Tibial artery (tissue), 4 donors: ENCODE results near the gene PLD5.
"Not testable (repeated sequence)": the region's sequence is repeated elsewhere in the genome, so short reads cannot be mapped to it uniquely, and the experiment has no call there.

Source experiments
- DNase-seq, 2 donors: peaks; one replicate each; pipeline ENCODE4 v3.0.0-alpha.2; 2019
- H3K27ac ChIP-seq, 2 donors: fragments of 200-600 bp; sonication (generic) in 1 of 2; 1 replicate in 1 of 2; 2 replicates in 1 of 2; pipeline ENCODE4 v1.5.1; 2018 to 2019; ENCODE audit warnings: mild to moderate bottlenecking in 1 of 2
- H3K27me3 ChIP-seq, 2 donors: fragments of 200-600 bp; sonication (generic) in 1 of 2; one replicate each; pipeline versions ENCODE4 v1.5.1 to v1.6.0; 2016 to 2019
- H3K36me3 ChIP-seq, 3 donors: fragments of 200-600 bp; sonication (generic) in 2 of 3; one replicate each; pipeline ENCODE4 v1.5.1; 2016 to 2019; ENCODE audit warnings: mild to moderate bottlenecking in 2 of 3
- H3K4me1 ChIP-seq, 4 donors: fragments of 200-600 bp; sonication (generic) in 2 of 4; 1 replicate in 3 of 4; 2 replicates in 1 of 4; pipeline ENCODE4 v1.5.1; 2016 to 2019
- H3K4me3 ChIP-seq, 2 donors: fragments of 200-600 bp; sonication (generic) in 1 of 2; 1 replicate in 1 of 2; 2 replicates in 1 of 2; pipeline ENCODE4 v1.5.1; 2018 to 2019; ENCODE audit warnings: mild to moderate bottlenecking in 2 of 2
- H3K9me3 ChIP-seq, 3 donors: fragments of 200-600 bp; sonication (generic) in 1 of 3; one replicate each; pipeline ENCODE4 v1.5.1; 2016 to 2019
- CTCF ChIP-seq, 2 experiments: fragments of 200-600 bp in 1 of 2; fragments of 450-650 bp in 1 of 2; IDR thresholded peaks; one replicate each; pipeline ENCODE4 v1.5.1; 2017 to 2019; ENCODE audit warnings: antibody characterized with exemption in 2 of 2, mild to moderate bottlenecking in 1 of 2, moderate library complexity in 1 of 2
- intact Hi-C: fragments of 100-400 bp; cut with DNase I; formaldehyde crosslinking; loops from one replicate; pipeline ENCODE4 v1.15.0; 2023; ENCODE audit warnings: low total_unique reads

Gene PLD5

GRCh38 chr1:242349636-242350035, 174.9 kb downstream of the PLD5 start:
- TF ChIP-seq CTCF (IDR thresholded peaks at IDR 0.05), result no peak
- Histone ChIP-seq H3K36me3 (peaks cover 0 to 7% (median 4%) of the 10 kb centered on the region in 3 donors), H3K9me3 (no peaks in the 10 kb centered on the region), H3K4me3 (no peak overlapping the region), H3K27ac (no peak overlapping the region), H3K27me3 (no peaks in the 10 kb centered on the region), H3K4me1 (no peaks in the 10 kb centered on the region)
- intact Hi-C loops, result no loop called here
- DNase-seq, result no peak

GRCh38 chr1:242330865-242331264, 193.6 kb downstream of the PLD5 start:
- H3K27me3 ChIP-seq, DNase-seq, H3K27ac ChIP-seq, H3K4me1 ChIP-seq, H3K9me3 ChIP-seq, H3K36me3 ChIP-seq, H3K4me3 ChIP-seq, intact Hi-C loops: not testable (repeated sequence)

GRCh38 chr1:242327381-242327780, 197.1 kb downstream of the PLD5 start:
- H3K36me3 ChIP-seq, intact Hi-C loops, H3K9me3 ChIP-seq: not testable (repeated sequence)

GRCh38 chr1:242321981-242322380, 202.5 kb downstream of the PLD5 start:
- H3K4me3 ChIP-seq, intact Hi-C loops, DNase-seq: not testable (repeated sequence)

More at GRCh38 chr1:242327381-242327780, 197.1 kb downstream of the PLD5 start:
- H3K27ac ChIP-seq, DNase-seq, H3K27me3 ChIP-seq, H3K4me1 ChIP-seq, H3K4me3 ChIP-seq: not testable (repeated sequence)

GRCh38 chr1:242318140-242318539, 206.4 kb downstream of the PLD5 start:
- H3K36me3 ChIP-seq, result no peaks in the 10 kb centered on the region
- no peak for TF ChIP-seq CTCF (IDR thresholded peaks at IDR 0.05)
- H3K9me3 ChIP-seq, result no peaks in the 10 kb centered on the region
- no peak overlapping the region for H3K27ac ChIP-seq
- H3K4me1 ChIP-seq, result no peaks in the 10 kb centered on the region
- intact Hi-C loops, result no loop called here
- no peaks in the 10 kb centered on the region for H3K27me3 ChIP-seq
- H3K4me3 ChIP-seq, result no peak overlapping the region
- DNase-seq, result no peak

More at GRCh38 chr1:242321981-242322380, 202.5 kb downstream of the PLD5 start:
- H3K27ac ChIP-seq, H3K27me3 ChIP-seq, H3K9me3 ChIP-seq, H3K4me1 ChIP-seq, H3K36me3 ChIP-seq: not testable (repeated sequence)

- intact Hi-C loops, H3K36me3 ChIP-seq, H3K4me1 ChIP-seq, DNase-seq, H3K4me3 ChIP-seq, H3K9me3 ChIP-seq, H3K27me3 ChIP-seq, H3K27ac ChIP-seq: not testable (repeated sequence)
These were observed 209.6 kb downstream of the PLD5 start for GRCh38 chr1:242314865-242315264.

GRCh38 chr1:242314085-242314649, 210.3 kb downstream of the PLD5 start:
- H3K4me3 ChIP-seq, H3K9me3 ChIP-seq, DNase-seq, H3K4me1 ChIP-seq, H3K36me3 ChIP-seq, H3K27me3 ChIP-seq, H3K27ac ChIP-seq, intact Hi-C loops: not testable (repeated sequence)

- DNase-seq, H3K36me3 ChIP-seq, H3K4me3 ChIP-seq, H3K27ac ChIP-seq, H3K27me3 ChIP-seq, intact Hi-C loops, H3K4me1 ChIP-seq, H3K9me3 ChIP-seq: not testable (repeated sequence)
These were observed 215.8 kb downstream of the PLD5 start for GRCh38 chr1:242308681-242309080.

GRCh38 chr1:242293781-242294180, 230.7 kb downstream of the PLD5 start:
- DNase-seq, H3K36me3 ChIP-seq, H3K4me1 ChIP-seq, H3K4me3 ChIP-seq, intact Hi-C loops, H3K27ac ChIP-seq, H3K9me3 ChIP-seq, H3K27me3 ChIP-seq: not testable (repeated sequence)

GRCh38 chr1:242288067-242288466, 236.4 kb downstream of the PLD5 start:
- H3K9me3 ChIP-seq, H3K4me1 ChIP-seq, H3K27me3 ChIP-seq, H3K4me3 ChIP-seq, intact Hi-C loops, H3K27ac ChIP-seq, DNase-seq, H3K36me3 ChIP-seq: not testable (repeated sequence)

GRCh38 chr1:242282758-242283485, 241.6 kb downstream of the PLD5 start:
- H3K9me3 ChIP-seq, H3K4me3 ChIP-seq, H3K27ac ChIP-seq, DNase-seq, H3K4me1 ChIP-seq, intact Hi-C loops, H3K27me3 ChIP-seq, H3K36me3 ChIP-seq: not testable (repeated sequence)

GRCh38 chr1:242278406-242278805, 246.1 kb downstream of the PLD5 start:
- intact Hi-C loops, H3K4me3 ChIP-seq, H3K36me3 ChIP-seq, H3K27me3 ChIP-seq, H3K4me1 ChIP-seq, H3K27ac ChIP-seq, DNase-seq, H3K9me3 ChIP-seq: not testable (repeated sequence)
